Measurements from ENCODE around the gene RGS6. TPM values are rescaled to one million over a fixed set of nuclear protein-coding genes. Genes with fewer than 3 reads are reported as not detected.

The RGS6 gene
- total RNA-seq, 4 donors from 2014 or later, result 0.50 to 6.5 (median 4.7) TPM

- peak overlapping the region in 1 of 4 donors; percentile 1 for H3K27ac ChIP-seq
- H3K27me3 ChIP-seq, result no peaks in the 10 kb centered on the region
Measured at GRCh38 chr14:72614891-72615415, 682.7 kb downstream of the RGS6 start.

GRCh38 chr14:72615451-72616121 lies 683.4 kb downstream of the RGS6 start:
- 47 to 60% methylated on average over 4 to 6 of the region's 9 CpGs for WGBS, 2 donors (ENCODE audit: low coverage in 1 of 2)
- Histone ChIP-seq H3K4me3 (no peak overlapping the region), H3K9me3 (no peaks in the 10 kb centered on the region), H3K4me1 (peaks cover 0 to 53% (median 5%) of the 10 kb centered on the region in 3 donors), H3K36me3 (no peaks in the 10 kb centered on the region), H3K27me3 (no peaks in the 10 kb centered on the region), H3K27ac (peak overlapping the region in 3 of 4 donors; percentile 1 to 36 (median 6))
- TF ChIP-seq CTCF (IDR thresholded peaks at IDR 0.05) (no peak), POLR2AphosphoS5 (IDR thresholded peaks at IDR 0.05) (no peak), POLR2A (IDR thresholded peaks at IDR 0.05) (no peak), EP300 (IDR thresholded peaks at IDR 0.05) (no peak)
- ATAC-seq, result no peak

More at GRCh38 chr14:72614891-72615415, 682.7 kb downstream of the RGS6 start:
- H3K9me3 ChIP-seq, result no peaks in the 10 kb centered on the region
- H3K4me3 ChIP-seq, result no peak overlapping the region
- no peak for TF ChIP-seq EP300 (IDR thresholded peaks at IDR 0.05)
- peaks cover 0 to 53% (median 5%) of the 10 kb centered on the region in 3 donors for H3K4me1 ChIP-seq
- no peak for ATAC-seq
- WGBS, 2 donors (ENCODE audit: low coverage in 1 of 2), result no CpG with 5 or more reads among the region's 11 CpGs
- H3K36me3 ChIP-seq, result no peaks in the 10 kb centered on the region

Small RNA genes lying within 50 kb of the gene (small RNA-seq; reads per million reads assigned to genes)
- gene MIR7843, result 0 reads per million in 4 donors
- 0 reads per million in 4 donors for gene RF00019
